ENCODE measurements around the gene OBSCN. TPM values are rescaled to one million over a fixed set of nuclear protein-coding genes. Genes with fewer than 3 reads are reported as not detected.
"Not testable (repeated sequence)": the region's sequence is repeated elsewhere in the genome, so short reads cannot be mapped to it uniquely, and the experiment has no call there.

The OBSCN gene
- polyA plus RNA-seq, 4 donors: 14.3 to 42.9 (median 24.9) TPM

- no peak for DNase-seq (ENCODE audit: low read depth in 4 of 4, low spot score in 3 of 4)
Measured at GRCh38 chr1:228171221-228171891, 36.5 kb upstream of the OBSCN start.

GRCh38 chr1:228172591-228173527, 35.0 kb upstream of the OBSCN start:
- DNase-seq (ENCODE audit: low read depth in 4 of 4, low spot score in 3 of 4): no peak

GRCh38 chr1:228173528-228174481, 34.0 kb upstream of the OBSCN start:
- DNase-seq (ENCODE audit: low read depth in 4 of 4, low spot score in 3 of 4): not testable (repeated sequence)

- DNase-seq (ENCODE audit: low read depth in 4 of 4, low spot score in 3 of 4): no peak
Measured at GRCh38 chr1:228174482-228175315, 33.1 kb upstream of the OBSCN start.

- DNase-seq (ENCODE audit: low read depth in 4 of 4, low spot score in 3 of 4): no peak
Measured at GRCh38 chr1:228175316-228176023, 32.4 kb upstream of the OBSCN start.

- DNase-seq (ENCODE audit: low read depth in 4 of 4, low spot score in 3 of 4): no peak
Measured at GRCh38 chr1:228176024-228176395, 31.8 kb upstream of the OBSCN start.

GRCh38 chr1:228176461-228177182, 31.2 kb upstream of the OBSCN start:
- no peak for DNase-seq (ENCODE audit: low read depth in 4 of 4, low spot score in 3 of 4)

- no peak for DNase-seq (ENCODE audit: low read depth in 4 of 4, low spot score in 3 of 4)
Measured at GRCh38 chr1:228177183-228177475, 30.7 kb upstream of the OBSCN start.

- DNase-seq (ENCODE audit: low read depth in 4 of 4, low spot score in 3 of 4): no peak
Measured at GRCh38 chr1:228177721-228178710, 29.8 kb upstream of the OBSCN start.

GRCh38 chr1:228178737-228179684, 28.8 kb upstream of the OBSCN start:
- DNase-seq (ENCODE audit: low read depth in 4 of 4, low spot score in 3 of 4): no peak

GRCh38 chr1:228180271-228180958, 27.4 kb upstream of the OBSCN start:
- no peak for DNase-seq (ENCODE audit: low read depth in 4 of 4, low spot score in 3 of 4)

- DNase-seq (ENCODE audit: low read depth in 4 of 4, low spot score in 3 of 4): no peak
Measured at GRCh38 chr1:228180959-228181644, 26.7 kb upstream of the OBSCN start.

- DNase-seq (ENCODE audit: low read depth in 4 of 4, low spot score in 3 of 4): no peak
Measured at GRCh38 chr1:228181645-228182034, 26.2 kb upstream of the OBSCN start.

- DNase-seq (ENCODE audit: low read depth in 4 of 4, low spot score in 3 of 4): no peak
Measured at GRCh38 chr1:228182296-228183030, 25.4 kb upstream of the OBSCN start.

GRCh38 chr1:228184152-228184551, 23.7 kb upstream of the OBSCN start:
- no peak for DNase-seq (ENCODE audit: low read depth in 4 of 4, low spot score in 3 of 4)

Measured in left renal pelvis (tissue), 4 donors.